Measurements from ENCODE around the gene TRIM22. TPM values are rescaled to one million over a fixed set of nuclear protein-coding genes. Genes with fewer than 3 reads are reported as not detected.
"Not testable (repeated sequence)": the region's sequence is repeated elsewhere in the genome, so short reads cannot be mapped to it uniquely, and the experiment has no call there.

The TRIM22 gene, protein sequence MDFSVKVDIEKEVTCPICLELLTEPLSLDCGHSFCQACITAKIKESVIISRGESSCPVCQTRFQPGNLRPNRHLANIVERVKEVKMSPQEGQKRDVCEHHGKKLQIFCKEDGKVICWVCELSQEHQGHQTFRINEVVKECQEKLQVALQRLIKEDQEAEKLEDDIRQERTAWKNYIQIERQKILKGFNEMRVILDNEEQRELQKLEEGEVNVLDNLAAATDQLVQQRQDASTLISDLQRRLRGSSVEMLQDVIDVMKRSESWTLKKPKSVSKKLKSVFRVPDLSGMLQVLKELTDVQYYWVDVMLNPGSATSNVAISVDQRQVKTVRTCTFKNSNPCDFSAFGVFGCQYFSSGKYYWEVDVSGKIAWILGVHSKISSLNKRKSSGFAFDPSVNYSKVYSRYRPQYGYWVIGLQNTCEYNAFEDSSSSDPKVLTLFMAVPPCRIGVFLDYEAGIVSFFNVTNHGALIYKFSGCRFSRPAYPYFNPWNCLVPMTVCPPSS
- 45.8 to 52.1 TPM (median 50.9 TPM) in 3 replicates for total RNA-seq

GRCh38 chr11:5689551-5689983 lies at the start of gene TRIM22:
TSS of gene TRIM22 (plus strand) at chr11:5689790. CDS start at chr11:5696233, 6,443 bp downstream.
- H3K9me3 Mint-ChIP-seq = no peaks in the 10 kb centered on the region
- H3K4me3 Mint-ChIP-seq = peak within 1 kb of the TSS; percentile 45
- no peaks in the 10 kb centered on the region for H3K27me3 Mint-ChIP-seq (ENCODE audit: low read depth)
- H3K27ac Mint-ChIP-seq = peak within 1 kb of the TSS; percentile 96
- peaks cover 37% of the 10 kb centered on the region for H3K4me1 Mint-ChIP-seq
- TF ChIP-seq CTCF (IDR thresholded peaks at IDR 0.05; ENCODE audit: unreplicated experiment) = no peak
- H3K36me3 Mint-ChIP-seq = peaks cover 3% of the 10 kb centered on the region
- DNase-seq (ENCODE audit: low spot score in 2 of 2, unreplicated experiment in 2 of 2) = no peak

DNA sequence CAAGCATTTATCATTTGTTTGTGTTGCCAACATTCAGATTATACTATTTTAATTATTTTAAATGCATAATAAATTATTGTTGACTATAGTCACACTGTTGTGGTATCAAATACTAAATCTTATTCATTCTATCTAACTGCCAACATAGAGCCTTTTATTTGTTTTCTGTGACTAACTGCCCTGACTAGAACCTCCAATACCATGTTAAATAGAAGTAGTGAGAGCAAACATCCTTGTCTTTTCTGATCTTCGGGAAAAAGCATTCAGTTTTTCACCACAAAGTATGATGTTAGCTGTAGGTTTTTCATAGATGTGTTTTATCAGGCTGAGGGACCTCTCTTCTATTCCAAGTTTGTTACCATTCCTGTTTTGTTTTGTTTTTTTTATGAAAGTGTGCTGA lies 49.6 kb upstream of the TRIM22 start:
- Mint-ChIP-seq H3K27me3 (ENCODE audit: low read depth) (no peaks in the 10 kb centered on the region), H3K27ac (no peak overlapping the region), H3K4me3 (no peak overlapping the region), H3K4me1 (no peaks in the 10 kb centered on the region), H3K9me3 (peaks cover 12% of the 10 kb centered on the region), H3K36me3 (peaks cover 40% of the 10 kb centered on the region)
- no peak for TF ChIP-seq CTCF (IDR thresholded peaks at IDR 0.05; ENCODE audit: unreplicated experiment)
- no peak for DNase-seq (ENCODE audit: low spot score in 2 of 2, unreplicated experiment in 2 of 2)

GRCh38 chr11:5643585-5643984 lies 46.0 kb upstream of the TRIM22 start:
- H3K27me3 Mint-ChIP-seq (ENCODE audit: low read depth) = no peaks in the 10 kb centered on the region
- no peaks in the 10 kb centered on the region for H3K4me1 Mint-ChIP-seq
- peaks cover 12% of the 10 kb centered on the region for H3K9me3 Mint-ChIP-seq
- no peak for DNase-seq (ENCODE audit: low spot score in 2 of 2, unreplicated experiment in 2 of 2)
- no peak for TF ChIP-seq CTCF (IDR thresholded peaks at IDR 0.05; ENCODE audit: unreplicated experiment)
- H3K27ac Mint-ChIP-seq = no peak overlapping the region
- no peak overlapping the region for H3K4me3 Mint-ChIP-seq
- peaks cover 34% of the 10 kb centered on the region for H3K36me3 Mint-ChIP-seq

DNA sequence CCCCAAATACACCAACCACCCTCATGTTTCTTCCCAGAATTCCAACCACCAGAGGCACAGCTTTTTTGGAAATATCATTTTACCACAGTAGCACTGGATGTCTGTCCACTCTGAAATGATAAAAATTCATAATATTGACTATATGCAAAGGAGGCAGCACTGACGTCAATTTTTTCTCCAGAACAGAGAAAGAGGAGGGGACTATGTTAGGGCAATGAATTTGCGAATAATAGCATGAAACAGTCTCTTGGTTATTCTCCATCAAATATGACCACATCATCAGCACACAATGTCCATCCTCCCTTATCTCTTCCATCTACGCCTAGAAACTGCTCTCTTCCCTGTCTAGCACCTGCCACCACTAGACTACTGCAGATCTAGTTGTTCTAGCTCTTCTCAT lies 43.5 kb upstream of the TRIM22 start:
- TF ChIP-seq CTCF (IDR thresholded peaks at IDR 0.05; ENCODE audit: unreplicated experiment) = no peak
- Mint-ChIP-seq H3K9me3 (peaks cover 15% of the 10 kb centered on the region), H3K36me3 (peaks cover 23% of the 10 kb centered on the region), H3K27me3 (ENCODE audit: low read depth) (no peaks in the 10 kb centered on the region), H3K4me1 (no peaks in the 10 kb centered on the region), H3K4me3 (no peak overlapping the region), H3K27ac (no peak overlapping the region)
- no peak for DNase-seq (ENCODE audit: low spot score in 2 of 2, unreplicated experiment in 2 of 2)

- H3K27me3 Mint-ChIP-seq (ENCODE audit: low read depth) = no peaks in the 10 kb centered on the region
- no peaks in the 10 kb centered on the region for H3K4me1 Mint-ChIP-seq
- H3K36me3 Mint-ChIP-seq = peaks cover 19% of the 10 kb centered on the region
- H3K4me3 Mint-ChIP-seq = no peak overlapping the region
- DNase-seq (ENCODE audit: low spot score in 2 of 2, unreplicated experiment in 2 of 2) = no peak
- no peak for TF ChIP-seq CTCF (IDR thresholded peaks at IDR 0.05; ENCODE audit: unreplicated experiment)
- H3K9me3 Mint-ChIP-seq = peaks cover 42% of the 10 kb centered on the region
- H3K27ac Mint-ChIP-seq = no peak overlapping the region
Measured at GRCh38 chr11:5655474-5655873, 34.1 kb upstream of the TRIM22 start.

GRCh38 chr11:5656956-5657355 lies 32.6 kb upstream of the TRIM22 start:
- DNase-seq (ENCODE audit: low spot score in 2 of 2, unreplicated experiment in 2 of 2); H3K27me3 Mint-ChIP-seq (ENCODE audit: low read depth); H3K27ac Mint-ChIP-seq; H3K4me3 Mint-ChIP-seq; H3K4me1 Mint-ChIP-seq: not testable (repeated sequence)
- peaks cover 29% of the 10 kb centered on the region for H3K9me3 Mint-ChIP-seq
- peaks cover 22% of the 10 kb centered on the region for H3K36me3 Mint-ChIP-seq

All from mesothelial cell of epicardium (in vitro differentiated cells).